ENCODE results near the gene SLX9. TPM values are rescaled to one million over a fixed set of nuclear protein-coding genes. Genes with fewer than 3 reads are reported as not detected.

Gene SLX9
- total RNA-seq, 1 experiment from 2014 or later: 21.7 TPM

DNA sequence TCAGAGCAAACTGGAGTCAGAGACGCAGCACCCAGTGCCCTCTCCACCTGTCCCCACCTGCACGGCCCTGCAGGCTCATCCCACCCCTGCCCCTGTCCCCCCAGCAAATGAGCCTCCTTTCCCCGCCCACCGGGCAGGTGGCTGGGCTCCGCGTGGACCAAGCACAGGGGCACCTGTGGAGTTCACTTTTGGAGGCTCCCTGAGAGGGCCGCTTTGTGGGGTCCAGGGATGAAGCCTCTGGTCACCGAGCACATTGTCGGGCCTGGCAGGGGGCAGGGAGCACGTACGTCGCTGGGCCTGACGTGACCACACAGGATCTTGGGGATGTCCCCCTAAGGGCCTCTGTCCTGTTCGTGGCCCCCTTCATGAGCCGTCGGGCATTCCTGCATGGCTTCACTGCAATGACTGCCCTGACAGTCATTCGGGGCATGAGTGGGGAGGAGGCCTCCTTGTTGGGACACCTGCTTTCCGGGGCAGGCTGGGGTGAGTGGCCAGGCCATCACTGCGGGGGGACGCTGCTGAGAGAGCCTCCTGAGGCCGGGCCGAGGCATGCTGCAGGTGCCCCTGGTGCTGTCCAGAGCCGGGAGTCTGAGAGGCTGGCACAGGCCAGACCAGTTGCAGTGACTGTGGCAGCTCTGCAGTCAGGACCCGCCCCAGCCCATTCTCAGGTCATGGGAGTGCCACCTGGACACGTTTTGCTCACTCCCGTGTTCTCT is 19.7 kb downstream of the SLX9 start:
- no peak for DNase-seq (ENCODE audit: low spot score)

GRCh38 chr21:44960141-44961092 is 20.6 kb downstream of the SLX9 start:
- DNase-seq (ENCODE audit: low spot score): no peak

- DNase-seq (ENCODE audit: low spot score): peak; percentile 50
Observed at GRCh38 chr21:44962403-44962966, 22.7 kb downstream of the SLX9 start.

- DNase-seq (ENCODE audit: low spot score): no peak
Observed at GRCh38 chr21:44964381-44964780, 24.6 kb downstream of the SLX9 start.

DNA sequence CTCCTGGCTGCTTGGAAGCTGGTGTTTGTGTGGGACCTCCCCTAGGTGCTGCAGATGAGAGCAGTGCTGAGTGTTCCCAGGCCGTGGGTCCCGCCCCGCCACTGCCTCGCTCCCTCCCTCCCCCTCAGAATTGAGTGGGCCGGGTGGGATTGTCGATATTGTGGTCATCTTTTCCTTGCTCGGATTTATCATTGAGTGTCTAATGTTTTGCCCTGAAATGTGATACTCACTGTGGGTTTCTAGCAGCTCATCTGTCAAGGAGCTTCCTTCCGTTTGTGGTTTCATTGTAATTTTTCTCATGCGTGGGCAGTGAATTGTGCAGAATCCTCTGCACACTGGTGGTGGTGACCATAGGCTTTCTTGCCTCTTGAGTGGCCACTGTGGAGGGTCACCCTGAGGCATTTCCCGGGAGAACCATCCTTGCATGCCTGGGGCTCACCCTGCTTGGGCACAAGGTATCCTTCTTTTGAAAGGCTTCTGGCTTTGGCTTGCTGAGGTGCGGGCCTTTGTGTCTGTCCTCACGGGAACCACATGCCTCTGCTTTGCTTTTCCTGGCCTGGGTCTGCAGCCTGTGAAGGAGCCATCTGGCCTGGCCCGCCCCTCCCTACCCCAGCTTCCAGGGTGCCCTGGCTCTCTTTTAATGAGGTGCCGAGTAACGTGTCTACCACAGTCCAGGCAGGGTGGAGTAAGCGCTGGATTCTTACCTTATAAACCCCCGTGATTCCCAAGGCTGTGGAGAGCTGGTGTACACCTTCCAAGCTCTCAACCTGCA is 25.6 kb downstream of the SLX9 start:
- no peak for DNase-seq (ENCODE audit: low spot score)

- no peak for DNase-seq (ENCODE audit: low spot score)
Observed at GRCh38 chr21:44966135-44967081, 26.6 kb downstream of the SLX9 start.

GRCh38 chr21:44967082-44968047 is 27.5 kb downstream of the SLX9 start:
- DNase-seq (ENCODE audit: low spot score): no peak

DNA sequence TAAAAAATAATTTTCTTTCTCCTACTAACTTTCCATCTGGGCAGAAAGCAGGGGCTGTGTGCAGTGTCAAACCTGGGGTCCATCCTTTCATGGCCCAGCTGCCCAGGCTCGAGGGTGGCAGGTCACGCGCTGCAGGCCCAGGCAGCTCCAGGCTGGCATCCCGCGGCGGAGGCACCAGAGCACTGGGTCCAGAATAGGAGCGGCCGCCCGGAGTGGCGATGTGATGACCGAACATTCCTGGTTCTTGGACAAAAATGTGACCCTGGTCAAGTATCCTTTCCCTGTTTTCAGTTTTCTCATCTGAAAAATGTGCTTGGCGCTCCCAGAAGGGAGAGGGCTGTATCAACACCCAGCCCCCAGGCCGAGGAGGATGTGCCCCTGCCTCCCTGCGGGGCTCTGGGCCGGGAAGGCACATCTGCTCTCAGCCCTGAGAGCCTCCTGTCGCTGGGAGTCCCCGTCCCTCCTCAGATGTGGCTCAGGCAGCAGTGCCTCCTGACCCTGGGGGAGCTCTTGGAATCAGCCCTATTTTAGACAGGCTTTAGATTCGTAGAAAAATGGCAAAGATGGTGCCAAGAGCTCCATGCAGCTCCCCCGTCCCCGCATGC is 29.3 kb downstream of the SLX9 start:
- DNase-seq (ENCODE audit: low spot score): no peak

DNA sequence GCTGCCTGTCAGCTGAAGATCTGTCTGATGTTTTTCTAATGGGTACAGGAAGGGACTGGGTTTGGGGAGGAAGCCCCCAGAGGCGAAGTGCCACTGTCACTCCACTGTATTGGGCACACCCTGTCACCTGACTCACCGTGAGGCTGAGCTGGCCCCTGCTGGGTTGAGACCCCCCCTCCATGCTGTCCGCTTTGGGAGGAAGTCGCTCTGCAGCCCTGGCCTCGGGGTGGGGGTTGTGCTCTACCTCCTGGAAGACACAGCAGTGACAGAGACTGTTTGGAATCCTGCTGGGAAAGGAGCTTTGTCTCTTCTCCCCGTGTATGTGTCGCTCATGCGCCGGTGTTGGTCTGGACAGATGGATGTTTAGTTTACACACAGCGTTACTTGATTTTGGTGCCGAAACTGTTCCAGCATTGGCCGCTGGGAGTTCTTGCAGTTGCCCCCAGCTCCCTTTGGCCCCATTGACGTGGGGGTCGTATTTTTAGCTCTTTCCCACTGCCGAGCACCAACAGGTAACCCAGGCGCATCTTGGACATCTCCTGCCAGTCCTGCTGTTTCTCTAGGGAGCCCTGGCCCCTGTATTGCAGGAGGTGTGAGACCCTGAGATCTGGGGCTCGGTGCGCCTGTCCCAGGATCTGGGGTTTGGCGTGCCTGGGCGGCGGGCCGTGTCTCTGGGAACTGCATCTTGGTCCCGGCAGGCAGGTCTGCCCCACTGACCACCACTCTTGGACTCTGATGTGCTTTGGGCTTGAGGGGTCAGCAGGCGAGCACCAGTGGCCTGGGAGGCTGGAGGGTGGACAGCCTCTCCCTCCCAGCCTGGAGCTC is 30.3 kb downstream of the SLX9 start:
- DNase-seq (ENCODE audit: low spot score): no peak

- no peak for DNase-seq (ENCODE audit: low spot score)
Observed at GRCh38 chr21:44970766-44971671, 31.2 kb downstream of the SLX9 start.

- DNase-seq (ENCODE audit: low spot score): no peak
Observed at GRCh38 chr21:44971672-44971995, 31.8 kb downstream of the SLX9 start.

DNA sequence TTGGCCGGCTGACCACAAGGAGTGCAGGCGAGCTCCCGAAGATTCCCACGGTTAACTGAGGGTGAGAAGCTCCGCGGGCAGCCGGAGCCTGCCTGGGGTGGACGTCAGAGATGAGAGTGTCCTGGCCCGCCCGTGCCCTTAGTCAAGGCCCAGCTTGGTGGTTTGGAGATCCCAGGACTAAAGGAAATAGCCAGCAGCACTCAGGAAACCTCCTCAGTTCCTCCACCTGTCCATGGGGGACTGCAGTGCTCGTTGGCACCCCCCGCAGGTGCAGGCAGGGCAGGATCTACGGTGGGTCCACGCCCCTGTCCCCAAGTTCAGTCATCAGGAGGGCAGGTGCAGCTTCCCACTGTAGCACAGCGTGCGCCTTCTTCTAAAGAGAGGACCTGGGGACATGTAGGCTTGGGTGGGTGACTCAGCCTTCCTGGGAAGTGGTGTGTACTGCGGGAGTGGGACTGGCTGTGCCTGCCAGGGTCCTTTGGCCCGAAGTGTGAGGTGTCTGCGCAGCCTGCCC is 32.5 kb downstream of the SLX9 start:
- no peak for DNase-seq (ENCODE audit: low spot score)

DNA sequence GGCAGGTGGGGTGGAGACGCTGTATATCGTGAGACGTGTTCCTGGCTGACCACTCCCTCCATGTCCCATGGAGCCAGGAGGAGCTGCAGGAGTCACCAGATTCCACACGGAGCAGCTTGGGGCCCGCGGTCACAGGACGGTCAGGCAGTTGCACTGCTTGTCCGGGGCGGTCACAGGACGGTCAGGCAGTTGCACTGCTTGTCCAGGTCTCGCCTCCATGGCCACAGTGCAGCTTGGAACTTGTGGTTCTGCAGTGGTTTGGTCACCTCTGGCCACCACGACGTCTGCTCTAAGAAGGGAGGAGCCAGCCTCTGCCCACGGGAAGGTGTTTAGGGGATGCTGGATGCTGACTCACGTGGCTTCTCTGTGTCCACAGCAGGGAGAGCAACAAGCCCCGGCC is 33.0 kb downstream of the SLX9 start:
- DNase-seq (ENCODE audit: low spot score): peak; percentile 60

DNA sequence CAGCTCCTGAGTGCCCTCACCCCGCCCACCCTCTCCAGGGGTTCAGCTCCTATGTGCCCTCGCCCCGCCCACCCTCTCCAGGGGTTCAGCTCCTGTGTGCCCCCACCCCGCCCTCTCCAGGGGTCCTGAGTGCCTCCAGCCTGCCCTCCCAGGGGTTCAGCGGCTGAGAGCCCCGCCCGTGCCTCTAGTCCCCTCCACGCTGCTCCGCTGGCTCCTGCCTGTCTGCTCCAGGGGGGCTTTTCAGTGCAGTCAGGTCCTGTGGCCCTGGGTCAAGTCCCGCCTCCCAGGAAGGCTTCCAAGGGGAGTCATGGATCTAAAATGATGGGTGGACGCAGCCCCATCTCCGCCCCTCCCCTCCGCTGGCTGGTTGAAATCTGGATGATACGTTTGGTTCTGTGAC is 33.8 kb downstream of the SLX9 start:
- no peak for DNase-seq (ENCODE audit: low spot score)

GRCh38 chr21:44974676-44975075 is 34.8 kb downstream of the SLX9 start:
- DNase-seq (ENCODE audit: low spot score): no peak

GRCh38 chr21:44975720-44976555 is 36.1 kb downstream of the SLX9 start:
- DNase-seq (ENCODE audit: low spot score): no peak

Data from H4 (cell line).